GM12878 (cell line): ENCODE results near the gene HMGCL. TPM values are rescaled to one million over a fixed set of nuclear protein-coding genes. Genes with fewer than 3 reads are reported as not detected.

Experiments used
- BCLAF1 ChIP-seq: fragments of 450-650 bp; IDR thresholded peaks from 2 replicates; pipeline ENCODE4 v1.6.1; 2017; ENCODE audit warnings: antibody characterized with exemption, mild to moderate bottlenecking, moderate library complexity
- CBFB ChIP-seq: IDR thresholded peaks from 2 replicates; pipeline ENCODE4 v1.6.1; 2016; ENCODE audit warnings: antibody characterized with exemption, low read depth
- CHD4 ChIP-seq: fragments of 200-600 bp; sonication (generic); IDR thresholded peaks from 2 replicates; pipeline ENCODE4 v1.6.1; 2016; ENCODE audit warnings: mild to moderate bottlenecking
- CREM ChIP-seq: IDR thresholded peaks from 2 replicates; pipeline ENCODE4 v1.6.1; 2014; ENCODE audit warnings: antibody characterized with exemption, low read depth
- ETV6 ChIP-seq, 2 experiments: fragments of 450-650 bp in 1 of 2; IDR thresholded peaks in 1 of 2; conservative IDR thresholded peaks in 1 of 2; 2 replicates each; pipeline ENCODE4 v1.6.1; 2014; ENCODE audit warnings: antibody characterized with exemption in 1 of 2, borderline replicate concordance in 1 of 2, low read depth in 1 of 2, mild to moderate bottlenecking in 1 of 2, moderate library complexity in 1 of 2
- GABPA ChIP-seq: IDR thresholded peaks from 2 replicates; pipeline ENCODE4 v1.6.1; 2014; ENCODE audit warnings: antibody characterized with exemption, low read depth, mild to moderate bottlenecking, inconsistent platforms
- HDGF ChIP-seq: fragments of 450-650 bp; IDR thresholded peaks from 2 replicates; pipeline ENCODE4 v1.6.1; 2016; ENCODE audit warnings: antibody characterized with exemption
- KDM1A ChIP-seq: fragments of 200-600 bp; sonication (generic); IDR thresholded peaks from 2 replicates; pipeline ENCODE4 v1.6.1; 2016; ENCODE audit warnings: borderline replicate concordance
- PKNOX1 ChIP-seq: fragments of 450-650 bp; IDR thresholded peaks from 2 replicates; pipeline ENCODE4 v1.6.1; 2016; ENCODE audit warnings: mild to moderate bottlenecking
- PRDM15 ChIP-seq: fragments of 450-650 bp; formaldehyde crosslinking; IDR thresholded peaks from 2 replicates; pipeline ENCODE4 v1.4.0; 2020; ENCODE audit warnings: mild to moderate bottlenecking, moderate library complexity
- SMAD1 ChIP-seq: fragments of 450-650 bp; IDR thresholded peaks from 2 replicates; pipeline ENCODE4 v1.6.1; 2018; ENCODE audit warnings: mild to moderate bottlenecking, low read depth; ENCODE audit not compliant: partially characterized antibody
- SMC3 ChIP-seq: IDR thresholded peaks from 2 replicates; pipeline ENCODE4 v1.6.1; 2011; ENCODE audit warnings: low read length, improper control_type of control experiment, borderline replicate concordance
- SRF ChIP-seq, 2 experiments: IDR thresholded peaks; 2 replicates each; pipeline ENCODE4 v1.6.1; 2011; ENCODE audit warnings: low read depth in 2 of 2, low read length in 2 of 2, mild to moderate bottlenecking in 1 of 2, moderate library complexity in 1 of 2
- STAT1 ChIP-seq: fragments of 450-650 bp; conservative IDR thresholded peaks from 2 replicates; pipeline ENCODE4 v1.6.1; 2014; ENCODE audit warnings: antibody characterized with exemption, mild to moderate bottlenecking
- TCF3 ChIP-seq: IDR thresholded peaks from 2 replicates; pipeline ENCODE4 v1.6.1; 2012; ENCODE audit warnings: low read depth, mild to moderate bottlenecking, low read length, borderline replicate concordance; ENCODE audit not compliant: insufficient read depth
- USF2 ChIP-seq: IDR thresholded peaks from 2 replicates; pipeline ENCODE4 v1.6.1; 2011; ENCODE audit warnings: low read depth, low read length, improper control_type of control experiment, borderline replicate concordance
- YY1 ChIP-seq: IDR thresholded peaks from 2 replicates; pipeline ENCODE4 v1.6.1; 2011; ENCODE audit warnings: low read depth, mild to moderate bottlenecking, low read length
- ZBTB4 ChIP-seq: fragments of 450-650 bp; formaldehyde crosslinking; IDR thresholded peaks from 2 replicates; pipeline ENCODE4 v1.4.0; 2022; ENCODE audit warnings: mild to moderate bottlenecking, moderate library complexity
- ZNF274 ChIP-seq: IDR thresholded peaks from one replicate; pipeline ENCODE4 v1.8.0; 2011; ENCODE audit not compliant: insufficient read length, insufficient read depth
- polyA plus RNA-seq, 11 experiments: library from polyadenylated mRNA; depleted of rRNA in 4 of 11; unstranded in 6 of 11; stranded (reverse) in 5 of 11; fragments of >200 nt; fragmentation: Nextera tagmentation in 4 of 11; fragmentation: Illumina TruSeq in 1 of 11; extraction: Ambion mirVana in 4 of 11; extraction: Trizol in 1 of 11; gene quantifications; 1 replicate in 1 of 11; 2 replicates in 10 of 11; pipeline versions ENCODE4 v1.2.1 to v1.2.3, GENCODE V29; 2011 to 2016; ENCODE audit warnings: inconsistent platforms in 2 of 11, missing spikeins in 2 of 11, low read depth in 1 of 11
- total RNA-seq, 4 experiments: library from RNA; depleted of rRNA in 3 of 4; stranded (reverse); fragments of >200 nt in 3 of 4; fragmentation: Illumina TruSeq in 1 of 4; extraction: Trizol in 1 of 4; gene quantifications; 2 replicates each; pipeline versions ENCODE4 v1.2.1 to v1.2.3, GENCODE V29; 2013 to 2021

The HMGCL gene
- total and polyA plus RNA-seq, 10 of the 15 experiments (the other 5 are each of a cell fraction or from before 2014, with no cell fraction given), result 29.4 to 127 (median 36.4) TPM

- no peak for TF ChIP-seq CBFB
- TF ChIP-seq SMAD1, result no peak
- no peak for TF ChIP-seq PRDM15 (CRISPR knock-in tag)
- no peak for TF ChIP-seq HDGF
- no peak for TF ChIP-seq ZBTB4 (CRISPR knock-in tag)
- no peak for TF ChIP-seq GABPA
- TF ChIP-seq PKNOX1, result no peak
- no peak for TF ChIP-seq STAT1
- TF ChIP-seq CREM, result peak; percentile 57; the same call in 1 of the 2 replicates
- TF ChIP-seq TCF3, result no peak
- no peak for TF ChIP-seq BCLAF1
- no peak; the same call in 1 of the 2 replicates for TF ChIP-seq USF2
- no peak for TF ChIP-seq SRF (IDR thresholded peaks at IDR 0.05; ENCODE audit: low read depth in 2 of 2, low read length in 2 of 2)
- peak; percentile 91 for TF ChIP-seq SMC3
- no peak for TF ChIP-seq ZNF274
- TF ChIP-seq ETV6 (conservative IDR thresholded peaks at IDR 0.05 in 1 of 2, IDR thresholded peaks at IDR 0.05 in 1 of 2; ENCODE audit: borderline replicate concordance in 1 of 2, low read depth in 1 of 2), result no peak
- no peak for TF ChIP-seq CHD4
- no peak for TF ChIP-seq KDM1A
- TF ChIP-seq YY1, result peak; percentile 55; the same call in 1 of the 2 replicates
These were observed 15.5 kb downstream of the HMGCL start (continued) for GRCh38 chr1:23809751-23810171.
